ENCODE data around the gene ATP11B.

Gene ATP11B

DNA sequence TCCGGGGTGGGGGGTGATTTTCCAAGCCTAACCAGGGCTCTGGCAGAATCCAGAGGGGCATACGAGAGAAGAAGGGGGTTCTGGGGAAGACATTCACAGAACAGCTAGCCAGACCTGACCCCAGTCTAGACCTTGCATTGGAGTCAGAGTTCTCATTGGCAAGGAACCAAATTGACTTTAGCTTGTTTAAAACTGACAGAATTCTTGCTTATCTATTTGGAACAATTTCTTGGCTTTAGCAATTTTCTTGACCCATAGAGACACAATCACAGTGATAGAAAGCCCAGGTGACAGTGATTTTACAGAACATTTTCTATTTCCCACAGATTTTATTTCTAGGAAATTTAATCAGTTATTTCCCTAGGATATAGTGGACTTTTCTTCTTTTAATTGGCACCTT lies 23.6 kb upstream of the ATP11B start:
- peaks cover 0 to 11% (median 0%) of the 10 kb centered on the region in 10 experiments; a peak in 4 of 20 replicates for H3K4me1 ChIP-seq
- H3K4me2 ChIP-seq = no peak overlapping the region
- H3K4me3 ChIP-seq = no peak overlapping the region
- no peak overlapping the region for H3K9ac ChIP-seq
- H3K9me3 ChIP-seq (replicated peaks in 1 of 11) = no peaks in the 10 kb centered on the region; a peak in 1 of 22 replicates
- no peaks in the 10 kb centered on the region for H4K20me1 ChIP-seq
- TF ChIP-seq Cebpa-rat (IDR thresholded peaks at IDR 0.05) = no peak
- no peaks in the 10 kb centered on the region for H3K36me3 ChIP-seq
- H3K27ac ChIP-seq = no peak overlapping the region
- no peaks in the 10 kb centered on the region for H3K27me3 ChIP-seq

DNA sequence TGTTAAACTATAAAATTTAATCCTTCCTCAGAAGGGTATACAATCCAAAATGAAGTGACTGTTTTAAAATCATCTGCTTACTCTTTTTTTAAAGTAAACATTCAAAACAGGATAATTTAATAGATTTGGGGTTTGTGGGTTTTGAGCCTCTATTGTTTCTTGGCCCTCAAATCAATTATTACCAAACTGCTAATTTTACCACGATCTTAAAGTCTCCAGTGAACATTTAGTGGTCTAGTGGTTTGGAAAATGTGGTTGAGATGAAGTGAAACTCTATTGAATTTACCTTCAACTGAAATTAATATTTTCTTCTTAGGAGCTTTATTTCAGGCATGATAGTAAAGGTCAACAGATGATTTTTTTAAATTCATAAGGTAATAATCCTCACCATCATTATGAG lies 11.2 kb upstream of the ATP11B start:
- no peaks in the 10 kb centered on the region for H3K27me3 ChIP-seq
- peak overlapping the region in 5 of 11 experiments; percentile 11 to 33 (median 30); a peak in 7 of 22 replicates for H3K4me2 ChIP-seq

DNA sequence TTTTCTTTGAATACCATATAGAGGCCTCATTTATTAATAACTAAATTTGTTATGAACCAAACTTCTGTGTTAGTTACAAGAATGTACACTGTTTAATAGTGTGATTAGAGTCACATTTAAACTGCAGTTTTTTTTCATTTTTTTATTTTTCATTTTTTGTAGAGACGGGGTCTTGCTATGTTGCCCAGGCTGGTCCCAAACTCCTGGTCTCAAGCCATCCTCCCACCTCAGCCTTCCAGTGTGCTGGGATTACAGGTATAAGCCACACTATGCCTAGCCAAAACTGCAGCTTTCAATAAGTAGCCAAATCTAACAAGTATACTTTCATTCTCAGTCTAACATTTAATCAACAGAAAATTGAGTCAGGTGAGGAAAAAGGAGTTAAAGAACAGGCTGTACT lies 10.2 kb upstream of the ATP11B start:
- no peaks in the 10 kb centered on the region for H3K36me3 ChIP-seq
- no peak overlapping the region for H3K9ac ChIP-seq
- peaks cover 0 to under 1% (median 0%) of the 10 kb centered on the region in 11 experiments; a peak in 1 of 22 replicates for H3K9me3 ChIP-seq (replicated peaks in 1 of 11)
- H3K27me3 ChIP-seq = no peaks in the 10 kb centered on the region
- H3K4me1 ChIP-seq = peaks cover 4 to 17% (median 12%) of the 10 kb centered on the region in 10 experiments; a peak in 16 of 20 replicates
- H3K4me3 ChIP-seq = no peak overlapping the region
- no peak overlapping the region for H3K27ac ChIP-seq
- H4K20me1 ChIP-seq = no peaks in the 10 kb centered on the region
- TF ChIP-seq Cebpa-rat (IDR thresholded peaks at IDR 0.05) = no peak
- no peak overlapping the region for H3K4me2 ChIP-seq

More for the DNA sequence above, 11.2 kb upstream of the ATP11B start:
- Histone ChIP-seq H3K9ac (no peak overlapping the region), H4K20me1 (no peaks in the 10 kb centered on the region), H3K4me1 (peaks cover under 1 to 13% (median 8%) of the 10 kb centered on the region in 10 experiments; a peak in 15 of 20 replicates), H3K9me3 (replicated peaks in 1 of 11) (peaks cover 5 to 10% (median 7%) of the 10 kb centered on the region in 11 experiments), H3K4me3 (no peak overlapping the region), H3K36me3 (no peaks in the 10 kb centered on the region), H3K27ac (no peak overlapping the region)
- TF ChIP-seq Cebpa-rat (IDR thresholded peaks at IDR 0.05) = no peak

DNA sequence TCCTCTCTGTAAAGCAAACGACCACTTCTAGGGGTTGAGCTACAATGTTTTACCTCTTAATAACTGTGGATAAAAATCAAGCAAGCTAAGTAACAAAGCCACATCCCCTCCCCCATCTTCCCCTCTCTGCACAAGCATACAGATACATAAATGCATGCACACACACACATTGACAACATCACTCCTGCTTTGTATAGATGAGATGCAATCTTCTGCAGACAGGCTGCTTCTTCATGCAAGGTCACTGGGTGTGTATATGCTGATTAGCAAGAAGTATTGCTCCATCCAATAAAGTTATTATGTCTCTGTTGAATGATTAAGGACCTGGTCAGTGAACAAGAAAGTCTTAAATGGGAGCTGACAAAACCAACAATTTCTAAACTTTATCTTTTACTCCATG lies 8.8 kb upstream of the ATP11B start:
- Histone ChIP-seq H3K36me3 (no peaks in the 10 kb centered on the region), H3K27me3 (no peaks in the 10 kb centered on the region), H3K9ac (no peak overlapping the region), H3K4me1 (peaks cover 16 to 31% (median 24%) of the 10 kb centered on the region in 10 experiments), H3K27ac (no peak overlapping the region), H3K4me3 (no peak overlapping the region), H3K9me3 (replicated peaks in 1 of 11) (no peaks in the 10 kb centered on the region), H4K20me1 (no peaks in the 10 kb centered on the region), H3K4me2 (no peak overlapping the region)
- no peak for TF ChIP-seq Cebpa-rat (IDR thresholded peaks at IDR 0.05)

DNA sequence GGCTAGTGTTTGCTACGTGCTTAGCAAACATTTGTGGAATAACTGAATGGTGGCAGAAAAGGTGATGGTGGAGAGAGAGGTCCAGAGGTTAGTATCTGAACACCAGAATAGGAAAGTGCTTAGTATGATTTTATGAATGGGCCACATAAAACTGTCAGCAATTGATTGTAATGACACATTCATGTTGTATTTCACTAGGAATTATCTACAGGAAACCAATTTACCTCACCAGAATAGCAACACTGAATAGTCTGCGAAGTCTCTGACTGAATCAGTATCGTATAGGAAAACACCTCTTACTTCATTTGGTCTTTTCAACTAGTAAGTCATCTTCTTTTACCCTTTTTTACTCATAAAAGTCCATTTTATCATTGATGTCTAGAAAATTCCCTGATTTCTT lies 8.2 kb upstream of the ATP11B start:
- no peaks in the 10 kb centered on the region for H3K9me3 ChIP-seq (replicated peaks in 1 of 11)
- H3K4me2 ChIP-seq = no peak overlapping the region
- H3K27ac ChIP-seq = no peak overlapping the region
- no peaks in the 10 kb centered on the region for H4K20me1 ChIP-seq
- H3K27me3 ChIP-seq = no peaks in the 10 kb centered on the region
- no peak for TF ChIP-seq Cebpa-rat (IDR thresholded peaks at IDR 0.05)
- H3K9ac ChIP-seq = no peak overlapping the region
- H3K36me3 ChIP-seq = no peaks in the 10 kb centered on the region
- no peak overlapping the region for H3K4me3 ChIP-seq
- peaks cover 21 to 37% (median 30%) of the 10 kb centered on the region in 10 experiments for H3K4me1 ChIP-seq

DNA sequence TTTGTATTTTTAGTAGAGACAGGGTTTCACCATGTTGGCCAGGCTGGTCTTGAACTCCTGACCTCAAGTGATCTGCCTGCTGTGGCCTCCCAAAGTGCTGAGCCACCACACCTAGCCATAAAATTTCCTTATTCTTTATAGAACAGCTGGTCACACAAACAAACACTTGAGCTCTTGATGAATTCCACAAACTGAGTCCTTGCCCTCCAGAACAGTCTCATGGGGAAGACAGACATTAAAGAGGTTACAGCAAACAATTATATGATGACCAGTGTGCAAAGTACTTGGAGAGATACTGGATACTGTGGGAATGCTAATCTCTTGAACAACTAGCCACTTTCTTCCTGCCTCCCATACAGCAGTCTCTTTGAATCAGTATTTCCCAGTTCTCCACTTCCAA lies 7.5 kb upstream of the ATP11B start:
- Histone ChIP-seq H3K9ac (no peak overlapping the region), H3K27me3 (no peaks in the 10 kb centered on the region), H3K9me3 (replicated peaks in 1 of 11) (no peaks in the 10 kb centered on the region), H3K36me3 (no peaks in the 10 kb centered on the region), H3K4me2 (no peak overlapping the region), H3K27ac (no peak overlapping the region), H3K4me3 (no peak overlapping the region), H4K20me1 (no peaks in the 10 kb centered on the region), H3K4me1 (peaks cover 21 to 40% (median 32%) of the 10 kb centered on the region in 10 experiments)
- TF ChIP-seq Cebpa-rat (IDR thresholded peaks at IDR 0.05) = no peak

DNA sequence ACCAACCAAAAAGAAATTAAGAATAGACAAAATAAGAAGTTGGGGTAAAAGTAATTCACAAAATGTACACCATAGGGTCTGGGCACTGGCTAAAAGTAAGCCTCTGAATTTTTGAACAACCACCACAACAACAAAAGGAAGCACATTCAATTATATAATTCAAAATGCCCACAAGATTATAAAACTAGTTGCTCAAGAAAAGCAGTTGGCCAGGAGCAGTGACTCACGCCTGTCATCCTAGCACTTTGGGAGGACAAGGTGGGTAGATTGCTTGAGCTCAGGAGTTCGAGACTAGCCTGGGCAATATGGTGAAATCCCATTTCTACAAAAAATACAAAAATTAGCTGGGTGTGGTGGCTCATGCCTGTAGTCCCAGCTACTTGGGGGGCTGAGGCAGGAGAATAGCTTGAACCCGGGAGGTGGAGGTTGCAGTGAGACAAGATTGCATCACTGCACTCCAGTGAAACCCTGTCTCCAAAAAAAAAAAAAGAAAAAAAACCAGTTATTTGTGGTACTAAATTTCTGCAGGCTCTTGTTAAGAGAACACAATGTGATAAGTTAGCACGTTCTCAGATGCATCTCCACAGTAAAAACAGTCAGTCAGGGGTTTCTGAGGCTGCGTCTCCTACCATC lies 6.6 kb upstream of the ATP11B start:
- H3K9me3 ChIP-seq (replicated peaks in 1 of 11) = no peaks in the 10 kb centered on the region
- TF ChIP-seq Cebpa-rat (IDR thresholded peaks at IDR 0.05) = peak in 1 of 11 experiments; percentile 12; a peak in 1 of 22 replicates
- H3K4me2 ChIP-seq = peak overlapping the region in 2 of 11 experiments; percentile 33 to 35; a peak in 2 of 22 replicates
- no peaks in the 10 kb centered on the region for H3K36me3 ChIP-seq
- H3K9ac ChIP-seq = no peak overlapping the region
- no peak overlapping the region for H3K27ac ChIP-seq
- peaks cover 21 to 40% (median 31%) of the 10 kb centered on the region in 10 experiments for H3K4me1 ChIP-seq
- H3K27me3 ChIP-seq = no peaks in the 10 kb centered on the region
- H3K4me3 ChIP-seq = no peak overlapping the region
- H4K20me1 ChIP-seq = no peaks in the 10 kb centered on the region

DNA sequence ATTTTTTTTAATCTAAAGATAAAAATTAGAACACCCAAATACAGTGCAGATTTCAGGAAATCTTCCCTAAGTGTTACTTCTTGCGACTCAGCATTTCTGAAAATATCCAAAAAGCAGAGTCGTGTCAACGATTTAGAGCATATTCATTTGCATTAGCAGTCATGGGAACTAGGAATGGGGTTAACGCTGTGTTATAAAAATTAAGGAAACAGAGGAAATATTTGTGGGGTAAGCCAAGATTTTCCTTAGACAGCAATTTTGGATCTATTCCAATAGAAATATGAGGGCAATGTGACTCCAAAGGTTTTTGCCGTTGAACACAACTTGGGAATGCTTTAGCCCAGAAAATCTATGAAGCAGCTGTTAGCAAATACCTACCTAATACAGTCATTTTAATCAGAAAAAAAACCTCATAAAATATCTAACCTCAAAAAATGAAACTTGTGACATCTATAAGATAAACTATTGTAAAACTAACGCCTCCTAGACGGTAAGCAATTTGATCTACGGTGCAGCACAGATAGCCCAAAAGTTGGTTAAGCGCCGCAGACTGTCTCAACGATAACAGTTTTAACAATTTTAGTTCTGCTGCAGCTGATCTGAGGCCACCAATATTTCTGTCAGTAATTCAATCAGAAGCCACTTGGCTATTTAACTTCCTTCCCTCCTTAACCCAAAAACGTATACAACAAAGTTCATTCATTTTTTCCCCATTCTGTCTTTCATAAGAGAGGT lies 5.8 kb upstream of the ATP11B start:
- Histone ChIP-seq H3K9ac (no peak overlapping the region), H3K27me3 (no peaks in the 10 kb centered on the region), H3K4me1 (peaks cover 22 to 40% (median 26%) of the 10 kb centered on the region in 10 experiments), H3K4me2 (peak overlapping the region in 3 of 11 experiments; percentile 20 to 35 (median 33); a peak in 4 of 22 replicates), H3K27ac (no peak overlapping the region), H3K9me3 (replicated peaks in 1 of 11) (no peaks in the 10 kb centered on the region), H3K36me3 (no peaks in the 10 kb centered on the region), H4K20me1 (no peaks in the 10 kb centered on the region), H3K4me3 (no peak overlapping the region)
- TF ChIP-seq Cebpa-rat (IDR thresholded peaks at IDR 0.05) = no peak

DNA sequence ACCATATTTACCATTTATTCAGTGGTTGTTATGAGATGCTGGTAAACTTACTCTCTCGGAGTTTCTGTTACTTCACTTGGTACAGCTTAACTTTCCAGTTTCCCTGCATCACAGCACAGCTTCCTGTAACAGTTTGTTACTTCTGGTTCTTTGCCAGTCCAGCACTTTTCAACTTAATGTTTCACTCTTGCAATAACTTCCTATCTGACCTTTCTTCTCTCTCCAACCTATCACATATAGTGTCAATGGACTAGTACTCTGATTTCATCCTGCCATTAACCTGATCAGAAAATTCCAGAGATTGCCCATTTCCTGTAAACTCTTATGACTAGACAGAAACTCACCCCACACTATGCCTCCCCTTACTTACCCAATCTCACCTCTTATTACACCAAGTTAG lies 3.9 kb upstream of the ATP11B start:
- peaks cover 0 to 6% (median 0%) of the 10 kb centered on the region in 11 experiments; a peak in 3 of 22 replicates for H4K20me1 ChIP-seq
- peaks cover 20 to 42% (median 27%) of the 10 kb centered on the region in 10 experiments for H3K4me1 ChIP-seq
- no peak overlapping the region for H3K4me3 ChIP-seq
- no peaks in the 10 kb centered on the region for H3K9me3 ChIP-seq (replicated peaks in 1 of 11)
- H3K9ac ChIP-seq = peak overlapping the region in 1 of 11 experiments; percentile 9; a peak in 3 of 22 replicates
- peak overlapping the region; percentile 45 to 72 (median 57) for H3K4me2 ChIP-seq
- no peaks in the 10 kb centered on the region for H3K27me3 ChIP-seq
- no peaks in the 10 kb centered on the region for H3K36me3 ChIP-seq
- peak overlapping the region in 5 of 11 experiments; percentile 1 to 38 (median 5); a peak in 6 of 22 replicates for H3K27ac ChIP-seq
- TF ChIP-seq Cebpa-rat (IDR thresholded peaks at IDR 0.05) = no peak
